K562 (cell line): ENCODE results near the gene PTP4A2. TPM values are rescaled to one million over a fixed set of nuclear protein-coding genes. Genes with fewer than 3 reads are reported as not detected.
A peak's percentile ranks its signal among the peaks of the same experiment; 100 is the strongest.

Source experiments
- ATF4 ChIP-seq: fragments of 450-650 bp; formaldehyde crosslinking; IDR thresholded peaks from 2 replicates; pipeline ENCODE4 v1.4.0; 2022; ENCODE audit warnings: mild to moderate bottlenecking, moderate library complexity
- BCOR ChIP-seq: fragments of 450-650 bp; IDR thresholded peaks from 2 replicates; pipeline ENCODE4 v1.6.1; 2016
- BRD9 ChIP-seq: fragments of 450-650 bp; IDR thresholded peaks from 2 replicates; pipeline ENCODE4 v1.6.1; 2018; ENCODE audit warnings: low read depth; ENCODE audit not compliant: partially characterized antibody
- CAMTA2 ChIP-seq: fragments of 250-450 bp; sonication (Bioruptor Pico); conservative IDR thresholded peaks from 2 replicates; pipeline ENCODE4 v1.5.1; 2022
- EP400 ChIP-seq: fragments of 450-650 bp; IDR thresholded peaks from 2 replicates; pipeline ENCODE4 v1.6.1; 2017; ENCODE audit warnings: antibody characterized with exemption, mild to moderate bottlenecking, moderate library complexity
- HOXB6 ChIP-seq: fragments of 250-450 bp; sonication (Bioruptor Pico); IDR thresholded peaks from 2 replicates; pipeline ENCODE4 v1.5.1; 2022; ENCODE audit warnings: mild to moderate bottlenecking, borderline replicate concordance
- IFI16 ChIP-seq: fragments of 250-450 bp; sonication (Bioruptor Pico); IDR thresholded peaks from 2 replicates; pipeline ENCODE4 v2.1.2; 2022; ENCODE audit warnings: mild to moderate bottlenecking, inconsistent platforms
- MCM2 ChIP-seq: fragments of 450-650 bp; IDR thresholded peaks from 2 replicates; pipeline ENCODE4 v1.6.1; 2017; ENCODE audit warnings: low read depth, mild to moderate bottlenecking
- MLX ChIP-seq, 2 experiments: fragments of 450-650 bp in 1 of 2; sonication (generic) in 1 of 2; formaldehyde crosslinking; conservative IDR thresholded peaks; 2 replicates each; pipeline versions ENCODE4 v1.4.0 to v1.8.1; 2020 to 2022; ENCODE audit warnings: mild to moderate bottlenecking in 1 of 2, missing genetic modification reagents in 1 of 2
- MTA2 ChIP-seq: fragments of 450-650 bp; IDR thresholded peaks from 2 replicates; pipeline ENCODE4 v1.6.1; 2016; ENCODE audit warnings: low read depth
- NFRKB ChIP-seq: fragments of 450-650 bp; IDR thresholded peaks from 2 replicates; pipeline ENCODE4 v1.6.1; 2016; ENCODE audit warnings: low read depth
- POLR2B ChIP-seq: fragments of 450-650 bp; IDR thresholded peaks from 2 replicates; pipeline ENCODE4 v1.6.1; 2018; ENCODE audit warnings: low read depth; ENCODE audit not compliant: partially characterized antibody
- SAFB ChIP-seq: fragments of 200-400 bp; formaldehyde crosslinking; IDR thresholded peaks from 2 replicates; pipeline ENCODE4 v1.6.1; 2017; ENCODE audit warnings: low read depth, low read length, borderline replicate concordance
- WHSC1 ChIP-seq: IDR thresholded peaks from one replicate; pipeline ENCODE4 v1.6.1; 2012; ENCODE audit warnings: low read length, control low read depth, inconsistent platforms
- XRCC3 ChIP-seq: fragments of 450-650 bp; IDR thresholded peaks from 2 replicates; pipeline ENCODE4 v1.6.1; 2017; ENCODE audit warnings: mild to moderate bottlenecking, moderate library complexity
- ZNF212 ChIP-seq: fragments of 450-650 bp; formaldehyde crosslinking; IDR thresholded peaks from 2 replicates; pipeline ENCODE4 v1.4.0; 2020; ENCODE audit warnings: mild to moderate bottlenecking
- ZNF75A ChIP-seq: fragments of 450-650 bp; formaldehyde crosslinking; IDR thresholded peaks from 2 replicates; pipeline ENCODE4 v1.4.0; 2020; ENCODE audit warnings: mild to moderate bottlenecking
- ZZZ3 ChIP-seq: fragments of 450-650 bp; IDR thresholded peaks from 2 replicates; pipeline ENCODE4 v1.6.1; 2016; ENCODE audit warnings: antibody characterized with exemption, mild to moderate bottlenecking, moderate library complexity
- polyA plus RNA-seq, 8 experiments: library from polyadenylated mRNA; depleted of rRNA in 4 of 8; stranded (reverse) in 5 of 8; unstranded in 3 of 8; fragments of >200 nt; fragmentation: Nextera tagmentation in 2 of 8; fragmentation: Illumina TruSeq in 1 of 8; extraction: Ambion mirVana in 2 of 8; extraction: Trizol in 1 of 8; gene quantifications; 2 replicates each; pipeline versions ENCODE4 v1.2.1 to v1.2.3, GENCODE V29; 2011 to 2014; ENCODE audit warnings: inconsistent platforms in 1 of 8, missing spikeins in 1 of 8
- total RNA-seq, 7 experiments: library from RNA; depleted of rRNA in 6 of 7; stranded (reverse); fragments of >200 nt in 6 of 7; fragmentation: Illumina TruSeq in 2 of 7; extraction: Trizol in 2 of 7; gene quantifications; 2 replicates each; pipeline versions ENCODE4 v1.2.1 to v1.2.3, GENCODE V29; 2011 to 2021; ENCODE audit warnings: low replicate concordance in 1 of 7
- TF ChIP-seq, protein P1 (sequence below): fragments of 450-650 bp; IDR thresholded peaks from 2 replicates; pipeline ENCODE4 v1.6.1; 2017; ENCODE audit warnings: antibody characterized with exemption, mild to moderate bottlenecking
- TF ChIP-seq, protein P2 (sequence below): fragments of 450-650 bp; formaldehyde crosslinking; conservative IDR thresholded peaks from 2 replicates; pipeline ENCODE4 v1.4.0; 2022; ENCODE audit warnings: mild to moderate bottlenecking, missing genetic modification characterization
- TF ChIP-seq, protein P3 (sequence below): IDR thresholded peaks from 2 replicates; pipeline ENCODE4 v1.6.1; 2014; ENCODE audit warnings: antibody characterized with exemption

The PTP4A2 gene
- total and polyA plus RNA-seq, 9 of the 15 experiments (the other 6 are each of a cell fraction or from before 2014, with no cell fraction given), result 197 to 870 (median 480) TPM

GRCh38 chr1:31955917-31956736 is 18.0 kb upstream of the PTP4A2 start (continued):
- TF ChIP-seq, protein P1, sequence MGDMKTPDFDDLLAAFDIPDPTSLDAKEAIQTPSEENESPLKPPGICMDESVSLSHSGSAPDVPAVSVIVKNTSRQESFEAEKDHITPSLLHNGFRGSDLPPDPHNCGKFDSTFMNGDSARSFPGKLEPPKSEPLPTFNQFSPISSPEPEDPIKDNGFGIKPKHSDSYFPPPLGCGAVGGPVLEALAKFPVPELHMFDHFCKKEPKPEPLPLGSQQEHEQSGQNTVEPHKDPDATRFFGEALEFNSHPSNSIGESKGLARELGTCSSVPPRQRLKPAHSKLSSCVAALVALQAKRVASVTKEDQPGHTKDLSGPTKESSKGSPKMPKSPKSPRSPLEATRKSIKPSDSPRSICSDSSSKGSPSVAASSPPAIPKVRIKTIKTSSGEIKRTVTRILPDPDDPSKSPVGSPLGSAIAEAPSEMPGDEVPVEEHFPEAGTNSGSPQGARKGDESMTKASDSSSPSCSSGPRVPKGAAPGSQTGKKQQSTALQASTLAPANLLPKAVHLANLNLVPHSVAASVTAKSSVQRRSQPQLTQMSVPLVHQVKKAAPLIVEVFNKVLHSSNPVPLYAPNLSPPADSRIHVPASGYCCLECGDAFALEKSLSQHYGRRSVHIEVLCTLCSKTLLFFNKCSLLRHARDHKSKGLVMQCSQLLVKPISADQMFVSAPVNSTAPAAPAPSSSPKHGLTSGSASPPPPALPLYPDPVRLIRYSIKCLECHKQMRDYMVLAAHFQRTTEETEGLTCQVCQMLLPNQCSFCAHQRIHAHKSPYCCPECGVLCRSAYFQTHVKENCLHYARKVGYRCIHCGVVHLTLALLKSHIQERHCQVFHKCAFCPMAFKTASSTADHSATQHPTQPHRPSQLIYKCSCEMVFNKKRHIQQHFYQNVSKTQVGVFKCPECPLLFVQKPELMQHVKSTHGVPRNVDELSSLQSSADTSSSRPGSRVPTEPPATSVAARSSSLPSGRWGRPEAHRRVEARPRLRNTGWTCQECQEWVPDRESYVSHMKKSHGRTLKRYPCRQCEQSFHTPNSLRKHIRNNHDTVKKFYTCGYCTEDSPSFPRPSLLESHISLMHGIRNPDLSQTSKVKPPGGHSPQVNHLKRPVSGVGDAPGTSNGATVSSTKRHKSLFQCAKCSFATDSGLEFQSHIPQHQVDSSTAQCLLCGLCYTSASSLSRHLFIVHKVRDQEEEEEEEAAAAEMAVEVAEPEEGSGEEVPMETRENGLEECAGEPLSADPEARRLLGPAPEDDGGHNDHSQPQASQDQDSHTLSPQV, result peak; percentile 96
- TF ChIP-seq WHSC1 (no peak), BCOR (no peak), ZZZ3 (no peak), SAFB (no peak), IFI16 (CRISPR knock-in tag) (no peak), ZNF212 (CRISPR knock-in tag) (0 out of 2 replicates have a peak, but pooled peaks have one; percentile 13), POLR2B (peak; percentile 70), MTA2 (no peak; the same call in 1 of the 2 replicates), BRD9 (peak; percentile 67), MCM2 (no peak), MLX (CRISPR knock-in tag; conservative IDR thresholded peaks at IDR 0.05) (no peak), XRCC3 (no peak), ATF4 (peak; percentile 42; the same call in 1 of the 2 replicates), EP400 (peak; percentile 63), HOXB6 (CRISPR knock-in tag) (no peak), CAMTA2 (CRISPR knock-in tag) (no peak), ZNF75A (CRISPR knock-in tag) (no peak), NFRKB (peak; percentile 74)
- TF ChIP-seq, protein P2, sequence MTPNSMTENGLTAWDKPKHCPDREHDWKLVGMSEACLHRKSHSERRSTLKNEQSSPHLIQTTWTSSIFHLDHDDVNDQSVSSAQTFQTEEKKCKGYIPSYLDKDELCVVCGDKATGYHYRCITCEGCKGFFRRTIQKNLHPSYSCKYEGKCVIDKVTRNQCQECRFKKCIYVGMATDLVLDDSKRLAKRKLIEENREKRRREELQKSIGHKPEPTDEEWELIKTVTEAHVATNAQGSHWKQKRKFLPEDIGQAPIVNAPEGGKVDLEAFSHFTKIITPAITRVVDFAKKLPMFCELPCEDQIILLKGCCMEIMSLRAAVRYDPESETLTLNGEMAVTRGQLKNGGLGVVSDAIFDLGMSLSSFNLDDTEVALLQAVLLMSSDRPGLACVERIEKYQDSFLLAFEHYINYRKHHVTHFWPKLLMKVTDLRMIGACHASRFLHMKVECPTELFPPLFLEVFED (CRISPR knock-in tag), result peak; percentile 89; the same call in 1 of the 2 replicates
- TF ChIP-seq, protein P3, sequence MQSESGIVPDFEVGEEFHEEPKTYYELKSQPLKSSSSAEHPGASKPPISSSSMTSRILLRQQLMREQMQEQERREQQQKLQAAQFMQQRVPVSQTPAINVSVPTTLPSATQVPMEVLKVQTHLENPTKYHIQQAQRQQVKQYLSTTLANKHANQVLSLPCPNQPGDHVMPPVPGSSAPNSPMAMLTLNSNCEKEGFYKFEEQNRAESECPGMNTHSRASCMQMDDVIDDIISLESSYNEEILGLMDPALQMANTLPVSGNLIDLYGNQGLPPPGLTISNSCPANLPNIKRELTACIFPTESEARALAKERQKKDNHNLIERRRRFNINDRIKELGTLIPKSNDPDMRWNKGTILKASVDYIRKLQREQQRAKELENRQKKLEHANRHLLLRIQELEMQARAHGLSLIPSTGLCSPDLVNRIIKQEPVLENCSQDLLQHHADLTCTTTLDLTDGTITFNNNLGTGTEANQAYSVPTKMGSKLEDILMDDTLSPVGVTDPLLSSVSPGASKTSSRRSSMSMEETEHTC, result no peak
